Lower lobe of right lung (tissue), 2 donors: ENCODE measurements around the gene CHSY1. TPM values are rescaled to one million over a fixed set of nuclear protein-coding genes. Genes with fewer than 3 reads are reported as not detected.
"Not testable (repeated sequence)": the region's sequence is repeated elsewhere in the genome, so short reads cannot be mapped to it uniquely, and the experiment has no call there.

ENCODE experiments used
- ATAC-seq, 2 donors: fragments of 200-7000 bp; cut with Tn5 transposase; one replicate each; pipeline ENCODE4 v1.9.1; 2020 to 2022; ENCODE audit warnings: mild to moderate bottlenecking in 2 of 2, moderate library complexity in 2 of 2
- DNase-seq: peaks from one replicate; pipeline ENCODE4 v3.0.0-alpha.2; 2020
- H3K27ac ChIP-seq: fragments of 200-600 bp; one replicate; pipeline ENCODE4 v1.8.0; 2022
- H3K27me3 ChIP-seq: fragments of 200-600 bp; one replicate; pipeline ENCODE4 v1.8.0; 2022; ENCODE audit warnings: low read depth
- H3K36me3 ChIP-seq: fragments of 200-600 bp; one replicate; pipeline ENCODE4 v1.8.0; 2022; ENCODE audit warnings: mild to moderate bottlenecking
- H3K4me1 ChIP-seq: fragments of 200-600 bp; one replicate; pipeline ENCODE4 v1.8.0; 2022
- H3K4me3 ChIP-seq: fragments of 200-600 bp; one replicate; pipeline ENCODE4 v1.8.0; 2022; ENCODE audit warnings: mild to moderate bottlenecking
- H3K9me3 ChIP-seq: fragments of 200-600 bp; one replicate; pipeline ENCODE4 v1.8.0; 2022
- CTCF ChIP-seq: fragments of 200-600 bp; IDR thresholded peaks from one replicate; pipeline ENCODE4 v1.8.0; 2022; ENCODE audit warnings: antibody characterized with exemption, mild to moderate bottlenecking
- intact Hi-C: fragments of 100-400 bp; cut with DNase I; formaldehyde crosslinking; loops from one replicate; pipeline ENCODE4 v1.11.0; 2022
- total RNA-seq: library from RNA; stranded (reverse); fragmentation: NEBNext Ultra II Directional; extraction: Animal tissue kit (Norgen Biotek cat#: 25700); gene quantifications from one replicate; pipeline ENCODE4 v1.2.1, GENCODE V29; 2021
- donor health status: DM: no; HTN: yes; CAD: no; lungs with severe emphysema.

Gene CHSY1
- total RNA-seq, 1 donor from 2014 or later = 25.6 TPM

- Histone ChIP-seq H3K27ac (no peak overlapping the region), H3K4me1 (peaks cover 24% of the 10 kb centered on the region), H3K27me3 (no peaks in the 10 kb centered on the region), H3K9me3 (no peaks in the 10 kb centered on the region), H3K36me3 (peaks cover 17% of the 10 kb centered on the region), H3K4me3 (peak overlapping the region; percentile 89)
- ATAC-seq (no peak), DNase-seq (no peak)
- intact Hi-C loops = loop anchor here (10.0 kb wide), 1 partner anchor 362 kb away; the partner anchor contains the start of gene TM2D3
- TF ChIP-seq CTCF = no peak
Observed at GRCh38 chr15:101293122-101293521, 41.3 kb upstream of the CHSY1 start.

GRCh38 chr15:101288905-101289513 is 37.2 kb upstream of the CHSY1 start:
- H3K4me3 ChIP-seq = no peak overlapping the region
- DNase-seq = no peak
- peaks cover 58% of the 10 kb centered on the region for H3K36me3 ChIP-seq
- H3K27me3 ChIP-seq = no peaks in the 10 kb centered on the region
- H3K27ac ChIP-seq = no peak overlapping the region
- peaks cover 13% of the 10 kb centered on the region for H3K4me1 ChIP-seq
- peak; percentile 47 to 64 for ATAC-seq
- H3K9me3 ChIP-seq = no peaks in the 10 kb centered on the region
- peak; percentile 59 for TF ChIP-seq CTCF
- intact Hi-C loops = no loop called here

GRCh38 chr15:101287342-101287741 is 35.5 kb upstream of the CHSY1 start:
- H3K27me3 ChIP-seq, intact Hi-C loops, H3K4me1 ChIP-seq, ATAC-seq, H3K9me3 ChIP-seq, H3K27ac ChIP-seq, H3K4me3 ChIP-seq, DNase-seq: not testable (repeated sequence)
- H3K36me3 ChIP-seq = peaks cover 74% of the 10 kb centered on the region

GRCh38 chr15:101286471-101287114 is 34.7 kb upstream of the CHSY1 start:
- intact Hi-C loops = no loop called here
- Histone ChIP-seq H3K27ac (no peak overlapping the region), H3K4me3 (no peak overlapping the region), H3K9me3 (no peaks in the 10 kb centered on the region), H3K36me3 (peaks cover 82% of the 10 kb centered on the region), H3K4me1 (no peaks in the 10 kb centered on the region), H3K27me3 (no peaks in the 10 kb centered on the region)
- no peak for TF ChIP-seq CTCF
- DNase-seq = no peak
- no peak for ATAC-seq

- Histone ChIP-seq H3K27ac (no peak overlapping the region), H3K9me3 (no peaks in the 10 kb centered on the region), H3K36me3 (peaks cover 90% of the 10 kb centered on the region), H3K4me1 (no peaks in the 10 kb centered on the region), H3K4me3 (no peak overlapping the region), H3K27me3 (no peaks in the 10 kb centered on the region)
- intact Hi-C loops = no loop called here
- TF ChIP-seq CTCF = no peak
- ATAC-seq = no peak
- DNase-seq = no peak
Observed at GRCh38 chr15:101283931-101284330, 32.1 kb upstream of the CHSY1 start.

GRCh38 chr15:101280007-101280406 is 28.2 kb upstream of the CHSY1 start:
- Histone ChIP-seq H3K9me3 (no peaks in the 10 kb centered on the region), H3K27ac (no peak overlapping the region), H3K36me3 (peaks cover 61% of the 10 kb centered on the region), H3K4me1 (peaks cover 20% of the 10 kb centered on the region), H3K27me3 (no peaks in the 10 kb centered on the region), H3K4me3 (no peak overlapping the region)
- TF ChIP-seq CTCF = no peak
- no peak for DNase-seq
- intact Hi-C loops = no loop called here
- no peak for ATAC-seq
